ENCODE results near the gene CD27. TPM values are rescaled to one million over a fixed set of nuclear protein-coding genes. Genes with fewer than 3 reads are reported as not detected.
"Not testable (repeated sequence)": the region's sequence is repeated elsewhere in the genome, so short reads cannot be mapped to it uniquely, and the experiment has no call there.

The CD27 gene
- total RNA-seq, 1 donor from 2014 or later, result not detected

GRCh38 chr12:6470375-6471163 lies 25.8 kb downstream of the CD27 start, which contains the start of gene VAMP1:
TSS of gene VAMP1 (minus strand) at chr12:6470677. CDS start at chr12:6470531, 146 bp downstream.
- FAIRE-seq (no peak), DNase-seq (ENCODE audit: low read depth) (peak; percentile 89)
- H3K4me3 ChIP-seq (ENCODE audit: low read depth, low read length), result peak within 1 kb of the TSS; percentile 58
- TF ChIP-seq, protein P1, sequence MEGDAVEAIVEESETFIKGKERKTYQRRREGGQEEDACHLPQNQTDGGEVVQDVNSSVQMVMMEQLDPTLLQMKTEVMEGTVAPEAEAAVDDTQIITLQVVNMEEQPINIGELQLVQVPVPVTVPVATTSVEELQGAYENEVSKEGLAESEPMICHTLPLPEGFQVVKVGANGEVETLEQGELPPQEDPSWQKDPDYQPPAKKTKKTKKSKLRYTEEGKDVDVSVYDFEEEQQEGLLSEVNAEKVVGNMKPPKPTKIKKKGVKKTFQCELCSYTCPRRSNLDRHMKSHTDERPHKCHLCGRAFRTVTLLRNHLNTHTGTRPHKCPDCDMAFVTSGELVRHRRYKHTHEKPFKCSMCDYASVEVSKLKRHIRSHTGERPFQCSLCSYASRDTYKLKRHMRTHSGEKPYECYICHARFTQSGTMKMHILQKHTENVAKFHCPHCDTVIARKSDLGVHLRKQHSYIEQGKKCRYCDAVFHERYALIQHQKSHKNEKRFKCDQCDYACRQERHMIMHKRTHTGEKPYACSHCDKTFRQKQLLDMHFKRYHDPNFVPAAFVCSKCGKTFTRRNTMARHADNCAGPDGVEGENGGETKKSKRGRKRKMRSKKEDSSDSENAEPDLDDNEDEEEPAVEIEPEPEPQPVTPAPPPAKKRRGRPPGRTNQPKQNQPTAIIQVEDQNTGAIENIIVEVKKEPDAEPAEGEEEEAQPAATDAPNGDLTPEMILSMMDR (IDR thresholded peaks at IDR 0.05; ENCODE audit: insufficient read depth, low read length, severe bottlenecking), result no peak
- H3K27me3 ChIP-seq (ENCODE audit: control insufficient read depth, insufficient read depth, low read length), result no peaks in the 10 kb centered on the region
- peaks cover 2% of the 10 kb centered on the region for H3K36me3 ChIP-seq (ENCODE audit: control insufficient read depth, insufficient read depth, low read length)

- FAIRE-seq (no peak), DNase-seq (ENCODE audit: low read depth) (peak; percentile 92)
- H3K27me3 ChIP-seq (ENCODE audit: control insufficient read depth, insufficient read depth, low read length), result no peaks in the 10 kb centered on the region
- no peaks in the 10 kb centered on the region for H3K36me3 ChIP-seq (ENCODE audit: control insufficient read depth, insufficient read depth, low read length)
- TF ChIP-seq, protein P1 (IDR thresholded peaks at IDR 0.05; ENCODE audit: insufficient read depth, low read length, severe bottlenecking), result no peak
- H3K4me3 ChIP-seq (ENCODE audit: low read depth, low read length), result no peak overlapping the region
These were observed 27.2 kb downstream of the CD27 start for GRCh38 chr12:6471989-6472360.

DNA sequence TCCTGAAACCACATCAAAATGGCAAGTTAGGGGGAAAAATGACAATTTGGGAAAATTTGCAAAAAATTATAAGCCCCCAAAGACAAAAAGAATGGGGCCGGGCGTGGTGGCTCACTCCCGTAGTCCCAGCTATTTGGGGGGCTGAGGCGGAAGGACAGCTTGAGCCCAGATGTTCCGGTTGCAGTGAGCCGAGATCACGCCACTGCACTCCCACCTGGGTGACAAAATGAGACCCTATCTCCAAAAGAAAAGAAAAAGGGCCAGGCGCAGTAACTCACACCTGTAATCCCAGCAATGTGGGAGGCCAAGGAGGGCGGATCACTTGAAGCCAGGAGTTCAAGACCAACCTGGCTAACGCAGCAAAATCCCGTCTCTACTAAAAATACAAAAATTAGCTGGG lies 27.7 kb downstream of the CD27 start:
- DNase-seq (ENCODE audit: low read depth) (no peak), FAIRE-seq (no peak)
- Histone ChIP-seq H3K27me3 (ENCODE audit: control insufficient read depth, insufficient read depth, low read length) (no peaks in the 10 kb centered on the region), H3K4me3 (ENCODE audit: low read depth, low read length) (no peak overlapping the region), H3K36me3 (ENCODE audit: control insufficient read depth, insufficient read depth, low read length) (no peaks in the 10 kb centered on the region)
- TF ChIP-seq, protein P1 (IDR thresholded peaks at IDR 0.05; ENCODE audit: insufficient read depth, low read length, severe bottlenecking), result no peak

DNA sequence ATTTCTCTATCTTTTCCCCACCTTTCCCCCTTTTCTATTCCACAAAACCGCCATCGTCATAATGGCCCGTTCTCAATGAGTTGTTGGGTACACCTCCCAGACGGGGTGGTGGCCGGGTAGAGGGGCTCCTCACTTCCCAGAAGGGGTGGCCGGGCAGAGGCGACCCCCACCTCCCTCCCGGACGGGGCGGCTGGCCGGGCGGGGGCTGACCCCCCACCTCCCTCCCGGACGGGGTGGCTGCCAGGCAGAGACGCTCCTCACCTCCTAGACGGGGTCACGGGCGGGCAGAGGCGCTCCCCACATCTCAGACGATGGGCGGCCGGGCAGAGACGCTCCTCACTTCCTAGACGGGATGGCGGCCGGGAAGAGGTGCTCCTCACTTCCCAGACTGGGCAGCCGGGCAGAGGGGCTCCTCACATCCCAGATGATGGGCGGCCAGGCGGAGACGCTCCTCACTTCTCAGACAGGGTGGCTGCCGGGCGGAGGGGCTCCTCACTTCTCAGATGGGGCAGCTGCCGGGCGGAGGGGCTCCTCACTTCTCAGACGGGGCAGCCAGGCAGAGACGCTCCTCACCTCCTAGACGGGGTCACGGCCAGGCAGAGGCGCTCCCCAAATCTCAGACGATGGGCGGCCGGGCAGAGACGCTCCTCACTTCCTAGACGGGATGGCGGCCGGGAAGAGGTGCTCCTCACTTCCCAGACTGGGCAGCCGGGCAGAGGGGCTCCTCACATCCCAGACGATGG lies 30.6 kb downstream of the CD27 start:
- FAIRE-seq; DNase-seq (ENCODE audit: low read depth); H3K27me3 ChIP-seq (ENCODE audit: control insufficient read depth, insufficient read depth, low read length); H3K36me3 ChIP-seq (ENCODE audit: control insufficient read depth, insufficient read depth, low read length); H3K4me3 ChIP-seq (ENCODE audit: low read depth, low read length): not testable (repeated sequence)

DNA sequence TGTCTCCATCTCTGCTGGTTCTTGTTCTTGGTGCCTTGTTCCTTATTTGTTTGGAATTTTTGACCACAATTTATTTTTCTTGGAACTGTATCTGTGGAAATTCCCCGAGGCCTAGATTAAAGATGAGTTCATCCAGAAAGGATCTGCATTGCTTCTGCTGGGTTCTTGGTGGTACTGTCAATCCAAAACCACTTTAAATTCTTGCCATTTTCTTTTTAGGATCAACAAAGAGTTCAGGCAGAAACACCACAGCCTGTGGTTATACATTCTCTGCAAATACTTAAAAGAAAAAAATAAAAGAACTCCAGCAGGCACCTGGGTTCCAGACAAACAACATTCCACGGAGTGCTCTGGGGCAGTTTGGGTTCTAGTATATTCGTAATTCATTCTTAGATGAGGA lies 31.7 kb downstream of the CD27 start:
- TF ChIP-seq, protein P1 (IDR thresholded peaks at IDR 0.05; ENCODE audit: insufficient read depth, low read length, severe bottlenecking), result no peak
- Histone ChIP-seq H3K27me3 (ENCODE audit: control insufficient read depth, insufficient read depth, low read length) (peaks cover 2% of the 10 kb centered on the region), H3K36me3 (ENCODE audit: control insufficient read depth, insufficient read depth, low read length) (no peaks in the 10 kb centered on the region), H3K4me3 (ENCODE audit: low read depth, low read length) (no peak overlapping the region)
- no peak for FAIRE-seq
- DNase-seq (ENCODE audit: low read depth), result no peak

GRCh38 chr12:6477601-6478377 lies 33.0 kb downstream of the CD27 start:
- FAIRE-seq; H3K27me3 ChIP-seq (ENCODE audit: control insufficient read depth, insufficient read depth, low read length); DNase-seq (ENCODE audit: low read depth): not testable (repeated sequence)

More at GRCh38 chr12:6477601-6478377, 33.0 kb downstream of the CD27 start:
- not testable (repeated sequence) for H3K4me3 ChIP-seq (ENCODE audit: low read depth, low read length); H3K36me3 ChIP-seq (ENCODE audit: control insufficient read depth, insufficient read depth, low read length)
